AG09319 (cell line): ENCODE results near the gene KSR1.

Source experiments
- DNase-seq: peaks from one replicate; pipeline ENCODE4 v3.0.0-alpha.2; 2010; ENCODE audit warnings: low read depth; ENCODE audit errors: extremely low read depth
- TF ChIP-seq, protein P1 (sequence below): IDR thresholded peaks from 2 replicates; pipeline ENCODE4 v1.5.1; 2011; ENCODE audit warnings: low read depth, mild to moderate bottlenecking, inconsistent platforms, low read length, moderate library complexity

Gene KSR1

DNA sequence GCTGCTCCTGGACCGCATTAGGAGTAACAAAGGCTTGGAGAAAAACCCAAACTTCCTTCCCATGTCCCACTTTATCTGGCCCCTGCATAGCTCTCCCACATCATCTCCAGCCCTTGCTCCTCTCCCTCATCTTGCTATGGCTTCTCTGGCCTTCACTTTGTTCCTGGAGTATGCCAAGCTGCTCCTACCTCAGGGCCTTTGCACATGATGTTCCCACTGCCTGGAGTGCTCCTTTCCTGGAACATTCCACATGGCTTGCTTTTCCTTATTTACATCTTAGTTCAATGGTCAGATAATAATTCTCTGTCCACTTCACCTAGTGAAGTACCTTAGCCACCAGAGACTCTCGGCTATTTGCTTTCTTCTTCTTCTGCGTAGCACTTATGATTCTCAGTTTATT, 4.3 kb upstream of the KSR1 start:
- TF ChIP-seq, protein P1, sequence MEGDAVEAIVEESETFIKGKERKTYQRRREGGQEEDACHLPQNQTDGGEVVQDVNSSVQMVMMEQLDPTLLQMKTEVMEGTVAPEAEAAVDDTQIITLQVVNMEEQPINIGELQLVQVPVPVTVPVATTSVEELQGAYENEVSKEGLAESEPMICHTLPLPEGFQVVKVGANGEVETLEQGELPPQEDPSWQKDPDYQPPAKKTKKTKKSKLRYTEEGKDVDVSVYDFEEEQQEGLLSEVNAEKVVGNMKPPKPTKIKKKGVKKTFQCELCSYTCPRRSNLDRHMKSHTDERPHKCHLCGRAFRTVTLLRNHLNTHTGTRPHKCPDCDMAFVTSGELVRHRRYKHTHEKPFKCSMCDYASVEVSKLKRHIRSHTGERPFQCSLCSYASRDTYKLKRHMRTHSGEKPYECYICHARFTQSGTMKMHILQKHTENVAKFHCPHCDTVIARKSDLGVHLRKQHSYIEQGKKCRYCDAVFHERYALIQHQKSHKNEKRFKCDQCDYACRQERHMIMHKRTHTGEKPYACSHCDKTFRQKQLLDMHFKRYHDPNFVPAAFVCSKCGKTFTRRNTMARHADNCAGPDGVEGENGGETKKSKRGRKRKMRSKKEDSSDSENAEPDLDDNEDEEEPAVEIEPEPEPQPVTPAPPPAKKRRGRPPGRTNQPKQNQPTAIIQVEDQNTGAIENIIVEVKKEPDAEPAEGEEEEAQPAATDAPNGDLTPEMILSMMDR, result no peak
- no peak for DNase-seq

DNA sequence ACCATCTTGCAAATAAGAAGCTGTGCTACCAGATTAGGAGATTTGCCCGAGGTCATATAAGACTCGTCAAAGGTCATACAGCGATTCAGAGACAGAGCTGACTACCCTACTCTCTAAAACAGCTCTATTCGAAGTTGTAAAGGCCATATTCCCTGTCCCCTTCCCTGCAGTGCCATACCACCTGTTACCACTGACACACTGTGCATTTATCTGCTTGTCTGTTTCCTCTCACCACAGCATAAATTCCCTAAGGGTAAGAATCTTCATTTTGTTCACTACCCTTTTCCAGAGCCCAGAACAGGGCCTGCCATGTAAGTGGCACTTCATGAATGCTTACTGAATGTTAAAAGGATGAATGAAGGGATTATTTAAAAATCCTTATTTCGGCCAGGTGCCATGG, 3.4 kb upstream of the KSR1 start:
- TF ChIP-seq, protein P1, result no peak
- DNase-seq, result no peak

DNA sequence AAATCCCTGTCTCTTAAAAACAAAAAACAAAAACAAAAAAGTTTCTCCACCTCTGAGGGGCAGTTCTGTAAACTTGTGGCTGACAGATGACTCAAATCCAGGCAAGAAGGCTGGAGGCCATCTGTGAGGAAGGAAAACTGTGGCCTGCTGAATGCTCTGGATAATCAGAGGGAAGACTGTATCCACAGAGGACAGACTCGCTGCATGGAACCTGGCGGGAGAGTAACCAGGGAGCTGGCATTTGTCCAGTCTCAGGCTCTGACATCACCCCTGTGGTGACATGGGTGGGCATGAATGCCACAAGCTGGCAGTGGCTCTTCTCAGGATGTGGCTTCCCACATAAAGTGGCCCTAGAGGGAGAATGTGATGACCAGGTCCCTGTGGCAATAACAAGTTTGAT, 2.8 kb upstream of the KSR1 start:
- no peak for DNase-seq
- TF ChIP-seq, protein P1, result no peak

DNA sequence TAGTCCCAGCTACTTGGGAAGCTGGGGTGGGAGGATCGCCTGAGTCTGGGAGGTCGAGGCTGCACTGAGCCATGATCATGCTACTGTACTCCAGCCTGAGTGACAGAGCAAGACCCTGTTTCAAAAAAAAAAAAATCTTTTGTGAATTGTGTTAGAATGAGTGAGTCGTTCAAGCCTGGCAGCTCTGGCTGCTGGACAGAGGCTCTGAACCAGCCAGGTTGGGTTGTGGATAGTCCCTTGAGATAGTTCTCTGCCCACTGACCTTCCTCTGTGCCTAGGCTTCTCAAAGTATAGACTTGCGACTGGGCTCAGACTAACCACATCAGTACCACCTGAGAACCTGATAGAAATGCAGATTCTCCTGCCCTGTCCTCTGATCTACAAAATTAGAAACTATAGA, 2.2 kb upstream of the KSR1 start:
- DNase-seq, result no peak
- TF ChIP-seq, protein P1, result no peak

DNA sequence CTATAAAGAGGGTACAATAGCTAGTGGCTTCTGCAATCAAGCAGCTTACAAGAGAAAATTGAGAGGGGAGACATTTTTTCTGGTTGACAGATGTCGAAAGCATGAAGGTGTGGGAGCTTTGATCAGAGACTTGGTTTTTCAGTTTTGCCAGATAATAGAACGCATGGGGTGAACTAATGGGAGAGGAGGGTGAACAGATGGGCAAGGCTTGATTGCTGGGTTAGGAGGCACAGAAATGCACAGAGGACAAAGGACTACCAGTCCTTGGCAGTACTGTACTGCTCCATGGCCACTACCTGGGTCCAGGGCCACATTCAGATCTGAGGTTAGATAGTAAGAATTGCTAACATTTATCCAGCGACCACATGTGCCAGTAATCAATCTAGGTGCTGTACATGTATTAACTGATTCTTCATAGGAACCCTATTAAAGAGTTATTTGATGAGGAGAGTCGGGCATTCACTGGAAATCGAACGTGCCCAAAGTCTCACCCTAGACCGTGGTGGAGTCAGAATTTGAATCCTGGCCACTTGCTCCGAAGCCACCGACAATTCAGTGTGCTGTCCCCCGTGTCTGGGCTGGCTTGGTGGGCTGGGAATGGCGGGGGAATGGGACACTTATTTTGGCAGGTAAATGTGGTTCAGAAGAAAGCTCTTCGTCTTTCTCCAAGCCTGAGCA, 873 bp upstream of the KSR1 start:
- TF ChIP-seq, protein P1, result no peak

DNA sequence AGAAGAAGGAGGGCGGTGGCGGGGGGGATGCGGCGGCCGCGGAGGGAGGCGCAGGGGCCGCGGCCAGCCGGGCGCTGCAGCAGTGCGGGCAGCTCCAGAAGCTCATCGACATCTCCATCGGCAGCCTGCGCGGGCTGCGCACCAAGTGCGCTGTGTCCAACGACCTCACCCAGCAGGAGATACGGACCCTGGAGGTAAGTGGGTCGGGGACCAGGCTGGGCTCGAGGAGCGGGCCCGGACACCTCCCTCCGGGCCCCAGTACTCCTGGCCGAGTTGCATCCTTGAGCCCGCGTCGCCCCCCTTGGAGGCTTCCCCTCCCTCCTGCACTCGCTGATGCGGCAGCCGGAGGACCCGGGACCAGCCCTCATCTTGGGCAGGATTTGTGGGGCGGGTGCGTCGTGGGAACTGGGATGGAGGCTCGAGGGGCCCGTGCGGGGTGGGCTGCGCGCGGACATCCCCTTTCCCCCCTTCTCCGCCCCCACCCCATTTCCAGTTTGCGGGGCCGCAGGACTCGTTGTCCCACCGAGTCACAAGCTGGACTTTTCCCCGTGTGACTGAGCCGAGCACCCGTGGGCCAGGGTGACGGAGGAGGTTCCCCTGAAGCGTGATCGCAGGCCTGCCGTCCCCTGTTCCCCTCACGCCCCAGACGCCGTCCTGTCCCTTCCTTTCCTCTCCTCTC, 572 bp downstream of the KSR1 start:
- TF ChIP-seq, protein P1, result no peak
- DNase-seq, result no peak

More for the DNA sequence above, 873 bp upstream of the KSR1 start:
- no peak for DNase-seq

DNA sequence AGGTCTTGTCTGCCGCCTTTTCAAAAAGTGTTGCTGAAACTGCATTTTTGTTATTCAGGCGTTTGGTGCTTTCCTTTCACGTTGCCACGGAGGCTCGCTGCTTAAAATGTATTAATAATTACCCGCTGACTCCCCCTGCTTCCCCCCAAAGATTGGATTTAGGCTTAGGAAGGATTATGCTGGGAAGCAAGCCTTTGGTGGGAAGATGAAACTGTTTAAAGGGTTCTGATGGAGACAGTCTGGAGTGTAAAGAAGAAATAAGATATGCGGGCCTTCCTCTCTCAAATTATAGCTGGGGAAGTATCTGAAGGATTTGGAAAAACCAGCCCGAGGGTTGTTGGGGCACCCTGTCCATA, 1.1 kb downstream of the KSR1 start:
- no peak for DNase-seq

More for the DNA sequence above, 1.1 kb downstream of the KSR1 start:
- TF ChIP-seq, protein P1, result no peak
